CD4-positive, CD25-positive, alpha-beta regulatory T cell (primary cell): ENCODE results near the gene PRMT7. TPM values are rescaled to one million over a fixed set of nuclear protein-coding genes. Genes with fewer than 3 reads are reported as not detected.

ENCODE experiments used
- ATAC-seq, 2 donors: fragments of 150-1000 bp; cut with Tn5 transposase; one replicate each; pipeline ENCODE4 v1.10.0; 2021; ENCODE audit warnings: low read depth in 2 of 2, moderate number of reproducible peaks in 2 of 2, moderate library complexity in 1 of 2
- DNase-seq, 3 donors: peaks; one replicate each; pipeline versions ENCODE4 v3.0.0 to v3.0.0-alpha.2; 2012 to 2022; ENCODE audit warnings: mixed read lengths in 1 of 3
- H3K27ac ChIP-seq: one replicate; pipeline ENCODE4 v1.7.0; 2013; ENCODE audit warnings: mild to moderate bottlenecking, low read length; ENCODE audit not compliant: insufficient read depth, poor library complexity, severe bottlenecking
- H3K27me3 ChIP-seq: one replicate; pipeline ENCODE4 v1.7.0; 2013; ENCODE audit warnings: low read length; ENCODE audit not compliant: control insufficient read depth, insufficient read depth
- H3K36me3 ChIP-seq: one replicate; pipeline ENCODE4 v1.7.0; 2013; ENCODE audit warnings: mild to moderate bottlenecking, low read length, moderate library complexity; ENCODE audit not compliant: control insufficient read depth, insufficient read depth
- H3K4me1 ChIP-seq: 2 replicates; pipeline ENCODE4 v1.7.0; 2013; ENCODE audit warnings: mild to moderate bottlenecking, low read length; ENCODE audit not compliant: insufficient read depth, control insufficient read depth, poor library complexity, severe bottlenecking
- H3K4me3 ChIP-seq: one replicate; pipeline ENCODE4 v1.7.0; 2013; ENCODE audit warnings: low read depth, mild to moderate bottlenecking, low read length, moderate library complexity
- H3K9me3 ChIP-seq, 2 experiments: 1 replicate in 1 of 2; 2 replicates in 1 of 2; pipeline ENCODE4 v1.7.0; 2013; ENCODE audit warnings: low read length in 2 of 2, mild to moderate bottlenecking in 1 of 2, moderate library complexity in 1 of 2; ENCODE audit not compliant: control insufficient read depth in 2 of 2
- H3K27ac Mint-ChIP-seq, 3 donors: one replicate each; pipeline ENCODE4 v1.8.0; 2020 to 2022; ENCODE audit warnings: mild to moderate bottlenecking in 3 of 3, mixed read lengths in 3 of 3, moderate library complexity in 2 of 3
- H3K27me3 Mint-ChIP-seq: one replicate; pipeline ENCODE4 v1.8.0; 2022; ENCODE audit warnings: mild to moderate bottlenecking, mixed read lengths
- H3K36me3 Mint-ChIP-seq: one replicate; pipeline ENCODE4 v1.8.0; 2020; ENCODE audit warnings: mixed read lengths
- H3K4me1 Mint-ChIP-seq, 4 donors: one replicate each; pipeline ENCODE4 v1.8.0; 2020 to 2022; ENCODE audit warnings: mixed read lengths in 4 of 4, mild to moderate bottlenecking in 1 of 4
- H3K4me3 Mint-ChIP-seq, 4 donors: one replicate each; pipeline ENCODE4 v1.8.0; 2020 to 2022; ENCODE audit warnings: mild to moderate bottlenecking in 4 of 4, mixed read lengths in 4 of 4, moderate library complexity in 3 of 4
- H3K9me3 Mint-ChIP-seq, 7 donors: one replicate each; pipeline ENCODE4 v1.8.0; 2020 to 2022; ENCODE audit warnings: mixed read lengths in 7 of 7, mild to moderate bottlenecking in 3 of 7, moderate library complexity in 2 of 7
- polyA plus RNA-seq, 4 donors: library from polyadenylated mRNA; unstranded; fragments of 300-500 nt; fragmentation: Illumina TruSeq; gene quantifications; one replicate each; pipeline ENCODE4 v1.2.3, GENCODE V29; 2021
- total RNA-seq: library from RNA; stranded (reverse); gene quantifications from one replicate; pipeline ENCODE4 v1.2.3, GENCODE V29; 2022

The PRMT7 gene
- total and polyA plus RNA-seq, 5 donors from 2014 or later, result 32.4 to 53.8 (median 34.7) TPM

- Histone ChIP-seq H3K4me1 (peaks cover 66% of the 10 kb centered on the region), H3K9me3 (no peaks in the 10 kb centered on the region), H3K27ac (peak overlapping the region; percentile 74), H3K36me3 (peaks cover 65% of the 10 kb centered on the region), H3K27me3 (no peaks in the 10 kb centered on the region), H3K4me3 (no peak overlapping the region)
- Mint-ChIP-seq H3K4me3 (peak overlapping the region in 3 of 4 donors; percentile 57 to 81 (median 73)), H3K4me1 (peaks cover 22 to 88% (median 60%) of the 10 kb centered on the region in 4 donors), H3K36me3 (peaks cover 63% of the 10 kb centered on the region), H3K9me3 (no peaks in the 10 kb centered on the region), H3K27me3 (no peaks in the 10 kb centered on the region), H3K27ac (peak overlapping the region; percentile 89 to 99 (median 94))
- ATAC-seq (no peak), DNase-seq (no peak)
Measured at GRCh38 chr16:68291227-68291626, 19.6 kb upstream of the PRMT7 start.

DNA sequence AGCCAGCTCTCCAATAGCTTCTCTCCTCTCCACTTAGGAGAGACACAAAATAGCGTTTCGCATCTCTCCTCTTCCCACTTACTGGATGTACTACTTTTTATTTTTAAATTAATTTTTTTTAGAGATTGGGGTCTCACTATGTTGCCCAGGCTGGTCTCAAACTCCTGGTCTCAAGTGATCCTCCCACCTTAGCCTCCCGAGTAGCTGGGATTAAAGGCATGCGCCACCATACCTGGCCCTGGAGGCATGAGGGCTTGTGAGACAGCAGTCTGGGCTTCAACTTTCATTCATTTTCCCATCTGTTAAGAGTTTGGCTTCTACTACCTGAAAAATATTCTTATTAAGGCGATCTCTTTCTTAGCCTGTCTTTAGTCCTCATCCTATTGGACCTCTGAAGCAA, 18.4 kb upstream of the PRMT7 start:
- H3K4me3 ChIP-seq, result peak overlapping the region; percentile 24
- Mint-ChIP-seq H3K4me1 (peaks cover 19 to 84% (median 52%) of the 10 kb centered on the region in 4 donors), H3K27me3 (no peaks in the 10 kb centered on the region), H3K36me3 (peaks cover 66% of the 10 kb centered on the region), H3K9me3 (no peaks in the 10 kb centered on the region), H3K27ac (peak overlapping the region; percentile 89 to 99 (median 94)), H3K4me3 (peak overlapping the region in 2 of 4 donors; percentile 73 to 81)
- no peaks in the 10 kb centered on the region for H3K9me3 ChIP-seq
- H3K27me3 ChIP-seq, result no peaks in the 10 kb centered on the region
- peaks cover 54% of the 10 kb centered on the region for H3K4me1 ChIP-seq
- H3K27ac ChIP-seq, result no peak overlapping the region
- DNase-seq, result no peak
- peaks cover 77% of the 10 kb centered on the region for H3K36me3 ChIP-seq
- ATAC-seq, result no peak

- Mint-ChIP-seq H3K27ac (peak overlapping the region in 2 of 3 donors; percentile 75 to 84), H3K9me3 (no peaks in the 10 kb centered on the region), H3K4me3 (no peak overlapping the region), H3K27me3 (no peaks in the 10 kb centered on the region), H3K4me1 (peaks cover 13 to 62% (median 26%) of the 10 kb centered on the region in 4 donors), H3K36me3 (peaks cover 57% of the 10 kb centered on the region)
- peaks cover 16% of the 10 kb centered on the region for H3K4me1 ChIP-seq
- H3K27me3 ChIP-seq, result no peaks in the 10 kb centered on the region
- DNase-seq, result no peak
- peaks cover 93% of the 10 kb centered on the region for H3K36me3 ChIP-seq
- no peak overlapping the region for H3K4me3 ChIP-seq
- no peaks in the 10 kb centered on the region for H3K9me3 ChIP-seq
- H3K27ac ChIP-seq, result no peak overlapping the region
- ATAC-seq, result no peak
Measured at GRCh38 chr16:68296291-68296690, 14.5 kb upstream of the PRMT7 start.

GRCh38 chr16:68296693-68297092, 14.1 kb upstream of the PRMT7 start:
- Histone ChIP-seq H3K27ac (no peak overlapping the region), H3K4me1 (peaks cover 12% of the 10 kb centered on the region), H3K36me3 (peaks cover 93% of the 10 kb centered on the region), H3K9me3 (no peaks in the 10 kb centered on the region), H3K27me3 (no peaks in the 10 kb centered on the region), H3K4me3 (no peak overlapping the region)
- Mint-ChIP-seq H3K4me3 (no peak overlapping the region), H3K27ac (peak overlapping the region; percentile 57 to 84 (median 75)), H3K9me3 (no peaks in the 10 kb centered on the region), H3K4me1 (peaks cover 14 to 61% (median 26%) of the 10 kb centered on the region in 4 donors), H3K36me3 (peaks cover 56% of the 10 kb centered on the region), H3K27me3 (no peaks in the 10 kb centered on the region)
- DNase-seq, result no peak
- ATAC-seq, result no peak

GRCh38 chr16:68297908-68298307, 12.9 kb upstream of the PRMT7 start:
- Histone ChIP-seq H3K4me3 (no peak overlapping the region), H3K27me3 (no peaks in the 10 kb centered on the region), H3K36me3 (peaks cover 96% of the 10 kb centered on the region), H3K9me3 (no peaks in the 10 kb centered on the region), H3K27ac (no peak overlapping the region), H3K4me1 (no peaks in the 10 kb centered on the region)
- Mint-ChIP-seq H3K27me3 (no peaks in the 10 kb centered on the region), H3K9me3 (no peaks in the 10 kb centered on the region), H3K4me1 (peaks cover 12 to 56% (median 23%) of the 10 kb centered on the region in 4 donors), H3K36me3 (peaks cover 57% of the 10 kb centered on the region), H3K27ac (peak overlapping the region in 2 of 3 donors; percentile 17 to 21), H3K4me3 (no peak overlapping the region)
- DNase-seq, result no peak
- no peak for ATAC-seq

- Mint-ChIP-seq H3K36me3 (peaks cover 56% of the 10 kb centered on the region), H3K4me1 (peaks cover 12 to 55% (median 21%) of the 10 kb centered on the region in 4 donors)
- H3K27ac ChIP-seq, result no peak overlapping the region
Measured at GRCh38 chr16:68298312-68298711, 12.5 kb upstream of the PRMT7 start.

GRCh38 chr16:68298907-68299561, 11.8 kb upstream of the PRMT7 start:
- Histone ChIP-seq H3K27ac (no peak overlapping the region), H3K36me3 (peaks cover 95% of the 10 kb centered on the region)
- H3K9me3 Mint-ChIP-seq, result no peaks in the 10 kb centered on the region

More at GRCh38 chr16:68298312-68298711, 12.5 kb upstream of the PRMT7 start:
- no peak for ATAC-seq
- no peak overlapping the region for H3K4me3 Mint-ChIP-seq
- Histone ChIP-seq H3K9me3 (no peaks in the 10 kb centered on the region), H3K36me3 (peaks cover 94% of the 10 kb centered on the region), H3K27me3 (no peaks in the 10 kb centered on the region), H3K4me1 (no peaks in the 10 kb centered on the region), H3K4me3 (no peak overlapping the region)
- no peak for DNase-seq
- no peaks in the 10 kb centered on the region for H3K27me3 Mint-ChIP-seq
- no peaks in the 10 kb centered on the region for H3K9me3 Mint-ChIP-seq
- peak overlapping the region in 2 of 3 donors; percentile 21 to 52 for H3K27ac Mint-ChIP-seq

More at GRCh38 chr16:68298907-68299561, 11.8 kb upstream of the PRMT7 start:
- no peak for ATAC-seq
- peaks cover 58% of the 10 kb centered on the region for H3K36me3 Mint-ChIP-seq
- no peak for DNase-seq
- H3K27me3 ChIP-seq, result no peaks in the 10 kb centered on the region
- H3K4me1 Mint-ChIP-seq, result peaks cover 10 to 49% (median 20%) of the 10 kb centered on the region in 4 donors
- H3K4me3 ChIP-seq, result no peak overlapping the region
- H3K4me1 ChIP-seq, result no peaks in the 10 kb centered on the region
- no peaks in the 10 kb centered on the region for H3K9me3 ChIP-seq
- H3K27ac Mint-ChIP-seq, result peak overlapping the region; percentile 21 to 74 (median 46)
- no peaks in the 10 kb centered on the region for H3K27me3 Mint-ChIP-seq
- H3K4me3 Mint-ChIP-seq, result no peak overlapping the region
